HepG2 (cell line): Measurements from ENCODE around the gene SFRP4. TPM values are rescaled to one million over a fixed set of nuclear protein-coding genes. Genes with fewer than 3 reads are reported as not detected.

Experiments used
- CBX1 ChIP-seq: IDR thresholded peaks from one replicate; pipeline ENCODE4 v1.6.1; 2016; ENCODE audit warnings: antibody characterized with exemption, low read depth
- EZH2 ChIP-seq: conservative IDR thresholded peaks from 2 replicates; pipeline ENCODE4 v1.6.1; 2012; ENCODE audit warnings: mild to moderate bottlenecking, low read depth, low read length, moderate library complexity
- FOXP4 ChIP-seq: sonication (generic); formaldehyde crosslinking; IDR thresholded peaks from 2 replicates; pipeline ENCODE4 v1.4.0; 2020; ENCODE audit warnings: missing genetic modification reagents
- KAT8 ChIP-seq: IDR thresholded peaks from 2 replicates; pipeline ENCODE4 v1.6.1; 2016; ENCODE audit warnings: missing genetic modification reagents, missing compliant biosample characterization
- MLLT10 ChIP-seq: sonication (generic); formaldehyde crosslinking; IDR thresholded peaks from 2 replicates; pipeline ENCODE4 v1.4.0; 2020; ENCODE audit warnings: missing genetic modification reagents
- NFE2L2 ChIP-seq: fragments of 150-350 bp; IDR thresholded peaks from 2 replicates; pipeline ENCODE4 v1.6.1; 2014; ENCODE audit warnings: low read length
- ZBTB38 ChIP-seq: sonication (generic); formaldehyde crosslinking; IDR thresholded peaks from 2 replicates; pipeline ENCODE4 v1.5.1; 2020; ENCODE audit warnings: mild to moderate bottlenecking, missing genetic modification reagents
- ZFY ChIP-seq: sonication (generic); formaldehyde crosslinking; IDR thresholded peaks from 2 replicates; pipeline ENCODE4 v1.4.0; 2020; ENCODE audit warnings: missing genetic modification reagents
- ZHX2 ChIP-seq, 2 experiments: sonication (generic) in 1 of 2; formaldehyde crosslinking in 1 of 2; IDR thresholded peaks; 2 replicates each; pipeline versions ENCODE4 v1.6.1 to v1.9.0; 2014 to 2022; ENCODE audit warnings: antibody characterized with exemption in 1 of 2, borderline replicate concordance in 1 of 2, inconsistent platforms in 1 of 2, low read depth in 1 of 2, missing genetic modification reagents in 1 of 2
- ZNF260 ChIP-seq: sonication (generic); formaldehyde crosslinking; IDR thresholded peaks from 2 replicates; pipeline ENCODE4 v1.4.0; 2020; ENCODE audit warnings: missing genetic modification reagents, low read depth, mild to moderate bottlenecking, borderline replicate concordance
- ZNF468 ChIP-seq: sonication (generic); formaldehyde crosslinking; IDR thresholded peaks from 2 replicates; pipeline ENCODE4 v1.8.0; 2022; ENCODE audit warnings: mild to moderate bottlenecking, moderate library complexity, missing genetic modification reagents
- ZNF674 ChIP-seq: sonication (generic); formaldehyde crosslinking; IDR thresholded peaks from 2 replicates; pipeline ENCODE4 v1.5.0; 2020; ENCODE audit warnings: low read depth, mild to moderate bottlenecking, missing genetic modification reagents
- polyA plus RNA-seq, 8 experiments: library from polyadenylated mRNA; depleted of rRNA in 3 of 8; stranded (reverse) in 7 of 8; unstranded in 1 of 8; fragments of >200 nt; fragmentation: Illumina TruSeq in 4 of 8; extraction: Trizol in 4 of 8; gene quantifications; 2 replicates each; pipeline versions ENCODE4 v1.2.1 to v1.2.3, GENCODE V29; 2011 to 2016; ENCODE audit warnings: low read depth in 4 of 8, missing spikeins in 1 of 8, mixed read lengths in 1 of 8; ENCODE audit not compliant: insufficient read depth in 1 of 8
- total RNA-seq, 5 experiments: library from RNA; depleted of rRNA; stranded (reverse); fragments of >200 nt; fragmentation: Illumina TruSeq; extraction: Trizol; gene quantifications; 2 replicates each; pipeline ENCODE4 v1.2.3, GENCODE V29; 2016; ENCODE audit warnings: low read depth in 1 of 5
- TF ChIP-seq, protein P1 (sequence below): sonication (generic); formaldehyde crosslinking; IDR thresholded peaks from 2 replicates; pipeline ENCODE4 v1.8.0; 2022; ENCODE audit warnings: missing genetic modification reagents, low read depth, mild to moderate bottlenecking, borderline replicate concordance
- TF ChIP-seq, protein P2 (sequence below): sonication (generic); formaldehyde crosslinking; IDR thresholded peaks from 2 replicates; pipeline ENCODE4 v1.4.0; 2020; ENCODE audit warnings: missing genetic modification reagents

SFRP4 gene
- total and polyA plus RNA-seq, 2 of the 13 experiments (the other 11 are each of a cell fraction or from before 2014, with no cell fraction given): 0.96 to 1.8 TPM

- TF ChIP-seq, protein P1, sequence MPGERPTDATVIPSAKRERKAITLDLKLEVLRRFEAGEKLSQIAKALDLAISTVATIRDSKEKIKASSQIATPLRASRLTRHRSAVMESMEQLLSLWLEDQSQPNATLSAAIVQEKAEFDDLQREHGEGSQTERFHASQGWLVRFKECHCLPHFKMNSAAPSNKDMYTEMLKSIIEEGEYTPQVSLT (CRISPR knock-in tag): no peak
- TF ChIP-seq EZH2: no peak
- peak; percentile 27; the same call in 1 of the 2 replicates for TF ChIP-seq ZBTB38 (CRISPR knock-in tag)
- TF ChIP-seq ZNF468 (CRISPR knock-in tag): no peak
- no peak for TF ChIP-seq ZHX2 (IDR thresholded peaks at IDR 0.05; ENCODE audit: low read depth)
- 0 out of 2 replicates have a peak, but pooled peaks have one; percentile 57 for TF ChIP-seq ZHX2 (CRISPR knock-in tag; IDR thresholded peaks at IDR 0.05; ENCODE audit: borderline replicate concordance)
- TF ChIP-seq ZFY (CRISPR knock-in tag): peak; percentile 94
- no peak for TF ChIP-seq MLLT10 (CRISPR knock-in tag)
- TF ChIP-seq KAT8 (CRISPR knock-in tag): no peak; the same call in 1 of the 2 replicates
- TF ChIP-seq, protein P2, sequence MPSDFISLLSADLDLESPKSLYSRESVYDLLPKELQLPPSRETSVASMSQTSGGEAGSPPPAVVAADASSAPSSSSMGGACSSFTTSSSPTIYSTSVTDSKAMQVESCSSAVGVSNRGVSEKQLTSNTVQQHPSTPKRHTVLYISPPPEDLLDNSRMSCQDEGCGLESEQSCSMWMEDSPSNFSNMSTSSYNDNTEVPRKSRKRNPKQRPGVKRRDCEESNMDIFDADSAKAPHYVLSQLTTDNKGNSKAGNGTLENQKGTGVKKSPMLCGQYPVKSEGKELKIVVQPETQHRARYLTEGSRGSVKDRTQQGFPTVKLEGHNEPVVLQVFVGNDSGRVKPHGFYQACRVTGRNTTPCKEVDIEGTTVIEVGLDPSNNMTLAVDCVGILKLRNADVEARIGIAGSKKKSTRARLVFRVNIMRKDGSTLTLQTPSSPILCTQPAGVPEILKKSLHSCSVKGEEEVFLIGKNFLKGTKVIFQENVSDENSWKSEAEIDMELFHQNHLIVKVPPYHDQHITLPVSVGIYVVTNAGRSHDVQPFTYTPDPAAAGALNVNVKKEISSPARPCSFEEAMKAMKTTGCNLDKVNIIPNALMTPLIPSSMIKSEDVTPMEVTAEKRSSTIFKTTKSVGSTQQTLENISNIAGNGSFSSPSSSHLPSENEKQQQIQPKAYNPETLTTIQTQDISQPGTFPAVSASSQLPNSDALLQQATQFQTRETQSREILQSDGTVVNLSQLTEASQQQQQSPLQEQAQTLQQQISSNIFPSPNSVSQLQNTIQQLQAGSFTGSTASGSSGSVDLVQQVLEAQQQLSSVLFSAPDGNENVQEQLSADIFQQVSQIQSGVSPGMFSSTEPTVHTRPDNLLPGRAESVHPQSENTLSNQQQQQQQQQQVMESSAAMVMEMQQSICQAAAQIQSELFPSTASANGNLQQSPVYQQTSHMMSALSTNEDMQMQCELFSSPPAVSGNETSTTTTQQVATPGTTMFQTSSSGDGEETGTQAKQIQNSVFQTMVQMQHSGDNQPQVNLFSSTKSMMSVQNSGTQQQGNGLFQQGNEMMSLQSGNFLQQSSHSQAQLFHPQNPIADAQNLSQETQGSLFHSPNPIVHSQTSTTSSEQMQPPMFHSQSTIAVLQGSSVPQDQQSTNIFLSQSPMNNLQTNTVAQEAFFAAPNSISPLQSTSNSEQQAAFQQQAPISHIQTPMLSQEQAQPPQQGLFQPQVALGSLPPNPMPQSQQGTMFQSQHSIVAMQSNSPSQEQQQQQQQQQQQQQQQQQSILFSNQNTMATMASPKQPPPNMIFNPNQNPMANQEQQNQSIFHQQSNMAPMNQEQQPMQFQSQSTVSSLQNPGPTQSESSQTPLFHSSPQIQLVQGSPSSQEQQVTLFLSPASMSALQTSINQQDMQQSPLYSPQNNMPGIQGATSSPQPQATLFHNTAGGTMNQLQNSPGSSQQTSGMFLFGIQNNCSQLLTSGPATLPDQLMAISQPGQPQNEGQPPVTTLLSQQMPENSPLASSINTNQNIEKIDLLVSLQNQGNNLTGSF: peak; percentile 74
- TF ChIP-seq CBX1: peak; percentile 25
- peak; percentile 62 for TF ChIP-seq FOXP4 (CRISPR knock-in tag)
- no peak for TF ChIP-seq ZNF260 (CRISPR knock-in tag)
- no peak for TF ChIP-seq ZNF674 (CRISPR knock-in tag)
- peak; percentile 33; the same call in 1 of the 2 replicates for TF ChIP-seq NFE2L2
Observed at GRCh38 chr7:37920849-37921805, 4.5 kb upstream of the SFRP4 start (continued).
